Neural cell (in vitro differentiated cells): ENCODE measurements around the gene STC2.

Experiments used
- EP300 ChIP-seq: fragments of 450-650 bp; conservative IDR thresholded peaks from 2 replicates; pipeline ENCODE4 v1.6.1; 2014; ENCODE audit warnings: antibody characterized with exemption, mild to moderate bottlenecking, moderate library complexity; ENCODE audit not compliant: poor library complexity, severe bottlenecking
- EZH2 ChIP-seq: fragments of 200-600, 300-800 bp; shearing (Covaris generic), sonication (generic); IDR thresholded peaks from 2 replicates; pipeline ENCODE4 v1.6.1; 2014; ENCODE audit warnings: antibody characterized with exemption, low read length, borderline replicate concordance, mild to moderate bottlenecking; ENCODE audit not compliant: insufficient read depth, poor library complexity, severe bottlenecking
- POLR2AphosphoS5 ChIP-seq: IDR thresholded peaks from 2 replicates; pipeline ENCODE4 v1.6.1; 2012
- TF ChIP-seq, protein P1 (sequence below): fragments of 450-650 bp; IDR thresholded peaks from 2 replicates; pipeline ENCODE4 v1.5.1; 2014; ENCODE audit warnings: antibody characterized with exemption, mild to moderate bottlenecking, moderate library complexity; ENCODE audit not compliant: poor library complexity, severe bottlenecking
- TF ChIP-seq, protein P2 (sequence below): IDR thresholded peaks from 2 replicates; pipeline ENCODE4 v1.6.1; 2012; ENCODE audit warnings: borderline replicate concordance

DNA sequence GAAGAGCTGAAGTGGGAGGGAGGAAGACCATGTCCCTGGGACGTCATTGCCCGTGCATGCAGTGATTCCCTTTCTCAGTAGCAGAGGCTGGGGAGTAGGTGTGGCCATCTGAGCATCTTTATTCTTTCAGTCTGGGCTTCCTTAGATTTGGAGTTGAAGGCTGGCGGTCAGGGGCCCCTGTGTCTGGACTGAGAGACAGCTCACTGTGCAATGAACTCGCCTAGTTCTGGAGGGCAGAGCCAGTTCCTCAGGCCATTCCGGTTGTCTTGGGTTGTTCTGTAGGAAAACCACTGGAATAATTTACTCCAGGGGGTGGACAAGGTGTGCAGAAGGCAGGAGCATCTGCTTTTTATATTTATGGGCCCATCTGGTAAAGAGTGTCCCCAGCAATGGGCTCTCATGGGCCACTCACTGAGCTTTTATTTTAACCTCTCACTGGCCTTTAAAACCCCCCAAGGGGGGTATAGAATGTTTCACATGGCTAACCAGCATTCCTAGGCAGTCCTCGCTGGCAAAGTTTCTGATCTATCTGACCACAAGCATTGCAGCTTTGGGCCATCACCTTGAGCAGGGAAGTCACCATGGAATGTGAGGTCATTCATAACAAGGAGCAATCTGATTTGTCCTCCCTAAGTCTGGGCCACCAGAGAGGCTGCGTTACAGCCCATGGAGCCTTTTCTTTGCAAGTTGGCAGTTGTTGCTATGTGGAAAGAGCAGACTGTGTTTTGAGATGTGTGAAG, 9.2 kb downstream of the STC2 start:
- TF ChIP-seq, protein P1, sequence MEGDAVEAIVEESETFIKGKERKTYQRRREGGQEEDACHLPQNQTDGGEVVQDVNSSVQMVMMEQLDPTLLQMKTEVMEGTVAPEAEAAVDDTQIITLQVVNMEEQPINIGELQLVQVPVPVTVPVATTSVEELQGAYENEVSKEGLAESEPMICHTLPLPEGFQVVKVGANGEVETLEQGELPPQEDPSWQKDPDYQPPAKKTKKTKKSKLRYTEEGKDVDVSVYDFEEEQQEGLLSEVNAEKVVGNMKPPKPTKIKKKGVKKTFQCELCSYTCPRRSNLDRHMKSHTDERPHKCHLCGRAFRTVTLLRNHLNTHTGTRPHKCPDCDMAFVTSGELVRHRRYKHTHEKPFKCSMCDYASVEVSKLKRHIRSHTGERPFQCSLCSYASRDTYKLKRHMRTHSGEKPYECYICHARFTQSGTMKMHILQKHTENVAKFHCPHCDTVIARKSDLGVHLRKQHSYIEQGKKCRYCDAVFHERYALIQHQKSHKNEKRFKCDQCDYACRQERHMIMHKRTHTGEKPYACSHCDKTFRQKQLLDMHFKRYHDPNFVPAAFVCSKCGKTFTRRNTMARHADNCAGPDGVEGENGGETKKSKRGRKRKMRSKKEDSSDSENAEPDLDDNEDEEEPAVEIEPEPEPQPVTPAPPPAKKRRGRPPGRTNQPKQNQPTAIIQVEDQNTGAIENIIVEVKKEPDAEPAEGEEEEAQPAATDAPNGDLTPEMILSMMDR, result no peak
- TF ChIP-seq, protein P2, sequence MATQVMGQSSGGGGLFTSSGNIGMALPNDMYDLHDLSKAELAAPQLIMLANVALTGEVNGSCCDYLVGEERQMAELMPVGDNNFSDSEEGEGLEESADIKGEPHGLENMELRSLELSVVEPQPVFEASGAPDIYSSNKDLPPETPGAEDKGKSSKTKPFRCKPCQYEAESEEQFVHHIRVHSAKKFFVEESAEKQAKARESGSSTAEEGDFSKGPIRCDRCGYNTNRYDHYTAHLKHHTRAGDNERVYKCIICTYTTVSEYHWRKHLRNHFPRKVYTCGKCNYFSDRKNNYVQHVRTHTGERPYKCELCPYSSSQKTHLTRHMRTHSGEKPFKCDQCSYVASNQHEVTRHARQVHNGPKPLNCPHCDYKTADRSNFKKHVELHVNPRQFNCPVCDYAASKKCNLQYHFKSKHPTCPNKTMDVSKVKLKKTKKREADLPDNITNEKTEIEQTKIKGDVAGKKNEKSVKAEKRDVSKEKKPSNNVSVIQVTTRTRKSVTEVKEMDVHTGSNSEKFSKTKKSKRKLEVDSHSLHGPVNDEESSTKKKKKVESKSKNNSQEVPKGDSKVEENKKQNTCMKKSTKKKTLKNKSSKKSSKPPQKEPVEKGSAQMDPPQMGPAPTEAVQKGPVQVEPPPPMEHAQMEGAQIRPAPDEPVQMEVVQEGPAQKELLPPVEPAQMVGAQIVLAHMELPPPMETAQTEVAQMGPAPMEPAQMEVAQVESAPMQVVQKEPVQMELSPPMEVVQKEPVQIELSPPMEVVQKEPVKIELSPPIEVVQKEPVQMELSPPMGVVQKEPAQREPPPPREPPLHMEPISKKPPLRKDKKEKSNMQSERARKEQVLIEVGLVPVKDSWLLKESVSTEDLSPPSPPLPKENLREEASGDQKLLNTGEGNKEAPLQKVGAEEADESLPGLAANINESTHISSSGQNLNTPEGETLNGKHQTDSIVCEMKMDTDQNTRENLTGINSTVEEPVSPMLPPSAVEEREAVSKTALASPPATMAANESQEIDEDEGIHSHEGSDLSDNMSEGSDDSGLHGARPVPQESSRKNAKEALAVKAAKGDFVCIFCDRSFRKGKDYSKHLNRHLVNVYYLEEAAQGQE, result no peak
- TF ChIP-seq EZH2, result no peak
- no peak for TF ChIP-seq EP300
- no peak for TF ChIP-seq POLR2AphosphoS5
